H1 (cell line): ENCODE results near the gene SULT2B1. TPM values are rescaled to one million over a fixed set of nuclear protein-coding genes. Genes with fewer than 3 reads are reported as not detected.

ENCODE experiments used
- ASH2L ChIP-seq: fragments of 200-600, 300-600 bp; sonication (generic); IDR thresholded peaks from one replicate; pipeline ENCODE4 v1.7.1; 2017; ENCODE audit warnings: low read length
- NRF1 ChIP-seq: IDR thresholded peaks from 2 replicates; pipeline ENCODE4 v1.6.1; 2011; ENCODE audit warnings: mild to moderate bottlenecking, low read depth, low read length, improper control_type of control experiment
- POLR2AphosphoS5 ChIP-seq: IDR thresholded peaks from 2 replicates; pipeline ENCODE4 v1.6.1; 2011; ENCODE audit warnings: low read depth, low read length
- SIN3A ChIP-seq, 2 experiments: IDR thresholded peaks in 1 of 2; conservative IDR thresholded peaks in 1 of 2; 2 replicates each; pipeline ENCODE4 v1.6.1; 2011 to 2012; ENCODE audit warnings: low read length in 2 of 2, improper control_type of control experiment in 1 of 2, low read depth in 1 of 2, mild to moderate bottlenecking in 1 of 2
- TBP ChIP-seq: IDR thresholded peaks from 2 replicates; pipeline ENCODE4 v1.6.1; 2011; ENCODE audit warnings: low read depth, low read length, improper control_type of control experiment
- TEAD4 ChIP-seq: IDR thresholded peaks from 2 replicates; pipeline ENCODE4 v1.6.1; 2012; ENCODE audit warnings: low read depth, low read length, inconsistent platforms, mixed read lengths
- polyA plus RNA-seq, 7 experiments: library from polyadenylated mRNA; depleted of rRNA in 3 of 7; stranded (reverse) in 5 of 7; unstranded in 2 of 7; fragments of >200 nt in 5 of 7; fragments of 200-250 nt in 2 of 7; gene quantifications; 1 replicate in 5 of 7; 2 replicates in 1 of 7; 4 replicates in 1 of 7; pipeline versions ENCODE4 v1.2.1 to v1.2.3, GENCODE V29; 2011 to 2013; ENCODE audit warnings: missing spikeins in 2 of 7, mixed read lengths in 2 of 7
- total RNA-seq: library from RNA; stranded (reverse); fragmentation: NEBNext Ultra II Directional; extraction: Animal tissue kit (Norgen Biotek cat#: 25700); gene quantifications from 2 replicates; pipeline ENCODE4 v1.2.1, GENCODE V29; 2021
- TF ChIP-seq, protein P1 (sequence below), 3 experiments: IDR thresholded peaks; 1 replicate in 2 of 3; 2 replicates in 1 of 3; pipeline versions ENCODE4 v1.5.1 to v1.6.1; 2011; ENCODE audit warnings: low read length in 3 of 3, mild to moderate bottlenecking in 3 of 3, inconsistent platforms in 2 of 3, low read depth in 1 of 3, moderate library complexity in 1 of 3; ENCODE audit not compliant: insufficient read depth in 1 of 3; ENCODE audit errors: control extremely low read depth in 1 of 3

Gene SULT2B1
- total and polyA plus RNA-seq, 2 of the 8 experiments (the other 6 are each of a cell fraction or from before 2014, with no cell fraction given): 1.5 to 2.6 TPM

DNA sequence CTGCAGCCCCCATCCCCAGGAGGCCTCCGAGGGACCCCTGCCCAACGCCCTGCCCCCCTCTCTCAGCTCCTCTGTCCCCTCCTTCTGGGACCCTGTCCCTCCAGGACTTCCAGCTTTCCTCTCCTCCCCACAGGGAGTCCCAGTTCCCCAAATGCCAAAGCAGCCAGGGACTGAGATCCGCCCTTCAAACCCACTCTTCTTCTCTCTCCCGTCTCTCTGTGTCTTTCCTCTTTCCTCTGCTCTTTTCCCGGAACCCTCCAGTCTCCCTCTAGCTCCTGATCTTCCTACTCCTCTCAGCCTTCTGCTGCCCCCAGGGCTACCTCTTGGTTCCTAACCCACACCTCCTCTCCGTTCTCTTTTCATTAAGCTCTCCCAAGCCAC, 93.6 kb downstream of the SULT2B1 start (continued):
- TF ChIP-seq, protein P1, sequence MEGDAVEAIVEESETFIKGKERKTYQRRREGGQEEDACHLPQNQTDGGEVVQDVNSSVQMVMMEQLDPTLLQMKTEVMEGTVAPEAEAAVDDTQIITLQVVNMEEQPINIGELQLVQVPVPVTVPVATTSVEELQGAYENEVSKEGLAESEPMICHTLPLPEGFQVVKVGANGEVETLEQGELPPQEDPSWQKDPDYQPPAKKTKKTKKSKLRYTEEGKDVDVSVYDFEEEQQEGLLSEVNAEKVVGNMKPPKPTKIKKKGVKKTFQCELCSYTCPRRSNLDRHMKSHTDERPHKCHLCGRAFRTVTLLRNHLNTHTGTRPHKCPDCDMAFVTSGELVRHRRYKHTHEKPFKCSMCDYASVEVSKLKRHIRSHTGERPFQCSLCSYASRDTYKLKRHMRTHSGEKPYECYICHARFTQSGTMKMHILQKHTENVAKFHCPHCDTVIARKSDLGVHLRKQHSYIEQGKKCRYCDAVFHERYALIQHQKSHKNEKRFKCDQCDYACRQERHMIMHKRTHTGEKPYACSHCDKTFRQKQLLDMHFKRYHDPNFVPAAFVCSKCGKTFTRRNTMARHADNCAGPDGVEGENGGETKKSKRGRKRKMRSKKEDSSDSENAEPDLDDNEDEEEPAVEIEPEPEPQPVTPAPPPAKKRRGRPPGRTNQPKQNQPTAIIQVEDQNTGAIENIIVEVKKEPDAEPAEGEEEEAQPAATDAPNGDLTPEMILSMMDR (IDR thresholded peaks at IDR 0.05; ENCODE audit: control extremely low read depth in 1 of 3, insufficient read depth in 1 of 3, low read depth in 1 of 3, low read length in 3 of 3): no peak
- TF ChIP-seq TEAD4 (no peak), POLR2AphosphoS5 (no peak), ASH2L (no peak), SIN3A (conservative IDR thresholded peaks at IDR 0.05 in 1 of 2, IDR thresholded peaks at IDR 0.05 in 1 of 2; ENCODE audit: low read depth in 1 of 2, low read length in 2 of 2) (no peak), NRF1 (no peak), TBP (no peak)
